CD14-positive monocyte (primary cell): ENCODE results near the gene RAPGEF1. TPM values are rescaled to one million over a fixed set of nuclear protein-coding genes. Genes with fewer than 3 reads are reported as not detected.

Experiments used
- DNase-seq, 3 donors: peaks; one replicate each; pipeline ENCODE4 v3.0.0-alpha.2; 2011 to 2022
- H2AFZ ChIP-seq: 2 replicates; pipeline ENCODE4 v1.6.0; 2012; ENCODE audit warnings: mild to moderate bottlenecking, low read depth, low read length, inconsistent platforms; ENCODE audit not compliant: insufficient read depth, poor library complexity, severe bottlenecking
- H3K27ac ChIP-seq, 2 donors: 1 replicate in 1 of 2; 2 replicates in 1 of 2; pipeline ENCODE4 v1.5.1; 2012 to 2013; ENCODE audit warnings: low read length in 2 of 2, control low read depth in 1 of 2, inconsistent platforms in 1 of 2, low read depth in 1 of 2, mild to moderate bottlenecking in 1 of 2
- H3K27me3 ChIP-seq, 2 donors: one replicate each; pipeline versions ENCODE4 v1.6.0 to v1.6.1; 2011 to 2013; ENCODE audit warnings: low read length in 2 of 2; ENCODE audit not compliant: control insufficient read depth in 2 of 2, insufficient read depth in 2 of 2
- H3K36me3 ChIP-seq, 2 donors: replicated peaks in 1 of 2; 1 replicate in 1 of 2; 2 replicates in 1 of 2; pipeline versions ENCODE4 v1.5.1 to v1.6.1; 2012 to 2013; ENCODE audit warnings: low read length in 2 of 2, control low read depth in 1 of 2, inconsistent platforms in 1 of 2, mild to moderate bottlenecking in 1 of 2; ENCODE audit not compliant: insufficient read depth in 2 of 2, control insufficient read depth in 1 of 2
- H3K4me1 ChIP-seq, 2 donors: 1 replicate in 1 of 2; 2 replicates in 1 of 2; pipeline versions ENCODE4 v1.5.1 to v1.6.1; 2012 to 2013; ENCODE audit warnings: low read length in 2 of 2, control low read depth in 1 of 2, inconsistent platforms in 1 of 2, mild to moderate bottlenecking in 1 of 2, moderate library complexity in 1 of 2; ENCODE audit not compliant: insufficient read depth in 2 of 2, control insufficient read depth in 1 of 2
- H3K4me2 ChIP-seq: replicated peaks from 2 replicates; pipeline ENCODE3; 2012; ENCODE audit warnings: low read length, moderate library complexity, mild to moderate bottlenecking; ENCODE audit not compliant: poor library complexity, severe bottlenecking; ENCODE audit errors: extremely low read depth
- H3K4me3 ChIP-seq, 3 experiments: fragments of 200-600 bp in 1 of 3; sonication (generic) in 1 of 3; replicated peaks in 1 of 3; 1 replicate in 2 of 3; 2 replicates in 1 of 3; pipeline ENCODE4 v1.5.1; 2011 to 2013; ENCODE audit warnings: low read length in 3 of 3, mild to moderate bottlenecking in 3 of 3, control low read depth in 2 of 3, low read depth in 2 of 3, inconsistent platforms in 1 of 3, moderate library complexity in 1 of 3
- H3K79me2 ChIP-seq: 2 replicates; pipeline ENCODE4 v1.6.0; 2012; ENCODE audit warnings: mild to moderate bottlenecking, control low read depth, inconsistent platforms, low read length, moderate library complexity; ENCODE audit not compliant: insufficient read depth
- H3K9ac ChIP-seq: 2 replicates; pipeline ENCODE4 v1.6.0; 2017; ENCODE audit warnings: low read length, mild to moderate bottlenecking; ENCODE audit not compliant: insufficient read depth, poor library complexity, severe bottlenecking
- H3K9me3 ChIP-seq, 2 donors: replicated peaks in 1 of 2; 1 replicate in 1 of 2; 2 replicates in 1 of 2; pipeline versions ENCODE4 v1.5.1 to v1.6.1; 2012 to 2013; ENCODE audit warnings: low read length in 2 of 2, control low read depth in 1 of 2; ENCODE audit not compliant: control insufficient read depth in 1 of 2, insufficient read depth in 1 of 2
- H4K20me1 ChIP-seq: 2 replicates; pipeline ENCODE4 v1.6.0; 2012; ENCODE audit warnings: mild to moderate bottlenecking, low read length, control low read depth, moderate library complexity; ENCODE audit not compliant: insufficient read depth
- H3K27ac Mint-ChIP-seq, 7 donors: one replicate each; pipeline ENCODE4 v1.8.0; 2020; ENCODE audit warnings: mild to moderate bottlenecking in 7 of 7, mixed read lengths in 7 of 7, moderate library complexity in 6 of 7, inconsistent platforms in 2 of 7
- H3K27me3 Mint-ChIP-seq, 3 donors: one replicate each; pipeline ENCODE4 v1.8.0; 2021 to 2022; ENCODE audit warnings: low read depth in 3 of 3, mild to moderate bottlenecking in 3 of 3, mixed read lengths in 3 of 3, moderate library complexity in 3 of 3, inconsistent platforms in 1 of 3
- H3K36me3 Mint-ChIP-seq, 2 donors: one replicate each; pipeline ENCODE4 v1.8.0; 2020; ENCODE audit warnings: mixed read lengths in 2 of 2, inconsistent platforms in 1 of 2, mild to moderate bottlenecking in 1 of 2
- H3K4me1 Mint-ChIP-seq: one replicate; pipeline ENCODE4 v1.8.0; 2020; ENCODE audit warnings: mild to moderate bottlenecking, mixed read lengths
- H3K4me3 Mint-ChIP-seq, 2 donors: one replicate each; pipeline ENCODE4 v1.8.0; 2020; ENCODE audit warnings: mild to moderate bottlenecking in 2 of 2, mixed read lengths in 2 of 2, moderate library complexity in 1 of 2
- H3K9me3 Mint-ChIP-seq, 7 donors: one replicate each; pipeline ENCODE4 v1.8.0; 2020 to 2022; ENCODE audit warnings: mixed read lengths in 7 of 7, mild to moderate bottlenecking in 6 of 7, moderate library complexity in 6 of 7, inconsistent platforms in 2 of 7
- CTCF ChIP-seq: fragments of 200-600 bp; IDR thresholded peaks from one replicate; pipeline ENCODE4 v1.8.0; 2022; ENCODE audit warnings: antibody characterized with exemption, mild to moderate bottlenecking
- WGBS: methylation state at CpG from one replicate; pipeline ENCODE4 v1.1.5; 2013; ENCODE audit warnings: missing lambda C conversion rate; ENCODE audit not compliant: insufficient coverage; 5-methylcytosine and 5-hydroxymethylcytosine counted together
- intact Hi-C, 2 donors: fragments of 100-400 bp; cut with micrococcal nuclease; formaldehyde crosslinking; loops; one replicate each; pipeline versions ENCODE4 v1.15.0 to v1.15.1; 2023
- polyA plus RNA-seq, 3 donors: library from polyadenylated mRNA; depleted of rRNA in 1 of 3; unstranded in 2 of 3; stranded (reverse) in 1 of 3; fragments of 300-500 nt in 2 of 3; fragments of >200 nt in 1 of 3; fragmentation: Illumina TruSeq in 2 of 3; gene quantifications; 1 replicate in 2 of 3; 2 replicates in 1 of 3; pipeline ENCODE4 v1.2.3, GENCODE V29; 2012 to 2021

The RAPGEF1 gene
- polyA plus RNA-seq, 3 donors: 1.7 to 71.7 (median 3.0) TPM

- Histone ChIP-seq H3K36me3 (peaks cover 59 to 72% of the 10 kb centered on the region in 2 donors), H3K4me1 (peaks cover 43 to 52% of the 10 kb centered on the region in 2 donors), H3K4me3 (no peak overlapping the region), H3K27me3 (no peaks in the 10 kb centered on the region), H2AFZ (no peak overlapping the region), H3K79me2 (peaks cover under 1% of the 10 kb centered on the region), H3K9ac (no peak overlapping the region), H3K4me2 (no peak overlapping the region), H3K9me3 (no peaks in the 10 kb centered on the region), H4K20me1 (peaks cover 42% of the 10 kb centered on the region), H3K27ac (no peak overlapping the region)
- TF ChIP-seq CTCF: no peak
- Mint-ChIP-seq H3K27ac (no peak overlapping the region), H3K36me3 (peaks cover 70 to 89% of the 10 kb centered on the region in 2 donors), H3K9me3 (no peaks in the 10 kb centered on the region), H3K27me3 (no peaks in the 10 kb centered on the region), H3K4me3 (no peak overlapping the region), H3K4me1 (peaks cover 54% of the 10 kb centered on the region)
- DNase-seq: peak in 1 of 3 donors; percentile 3
- 100% methylated on average over 7 of the region's 9 CpGs for WGBS
- intact Hi-C loops: no loop called here
Measured at GRCh38 chr9:131588396-131588795, 151.5 kb downstream of the RAPGEF1 start.

GRCh38 chr9:131587906-131588305 is 152.0 kb downstream of the RAPGEF1 start:
- peak in 1 of 3 donors; percentile 2 for DNase-seq
- no peak overlapping the region for H3K9ac ChIP-seq
- H3K4me3 Mint-ChIP-seq: no peak overlapping the region
- peaks cover 54% of the 10 kb centered on the region for H3K4me1 Mint-ChIP-seq
- H3K27ac ChIP-seq: no peak overlapping the region
- H4K20me1 ChIP-seq: peaks cover 42% of the 10 kb centered on the region
- peaks cover 43 to 51% of the 10 kb centered on the region in 2 donors for H3K4me1 ChIP-seq
- intact Hi-C loops: no loop called here
- peaks cover 4% of the 10 kb centered on the region for H3K79me2 ChIP-seq
- no peaks in the 10 kb centered on the region for H3K9me3 ChIP-seq
- TF ChIP-seq CTCF: no peak
- WGBS: 92% methylated on average over 12 of the region's 14 CpGs
- H2AFZ ChIP-seq: no peak overlapping the region
- H3K36me3 Mint-ChIP-seq: peaks cover 75 to 90% of the 10 kb centered on the region in 2 donors
- H3K27ac Mint-ChIP-seq: no peak overlapping the region
- H3K36me3 ChIP-seq: peaks cover 59 to 72% of the 10 kb centered on the region in 2 donors
- no peaks in the 10 kb centered on the region for H3K9me3 Mint-ChIP-seq
- no peak overlapping the region for H3K4me2 ChIP-seq
- H3K27me3 Mint-ChIP-seq: no peaks in the 10 kb centered on the region
- H3K4me3 ChIP-seq: no peak overlapping the region
- H3K27me3 ChIP-seq: no peaks in the 10 kb centered on the region
